EH (cell line): ENCODE results near the gene NEK2.
"Not testable (repeated sequence)": the region's sequence is repeated elsewhere in the genome, so short reads cannot be mapped to it uniquely, and the experiment has no call there.

Experiments
- DNase-seq: peaks from one replicate; pipeline ENCODE4 v3.0.0-alpha.2; 2015; ENCODE audit warnings: low read depth

NEK2 gene

GRCh38 chr1:211695135-211695816, 19.9 kb upstream of the NEK2 start:
- DNase-seq: no peak

- not testable (repeated sequence) for DNase-seq
Observed at GRCh38 chr1:211693911-211694310, 18.5 kb upstream of the NEK2 start.

- DNase-seq: no peak
Observed at GRCh38 chr1:211688421-211688820, 13.0 kb upstream of the NEK2 start.

- no peak for DNase-seq
Observed at GRCh38 chr1:211687462-211688215, 12.2 kb upstream of the NEK2 start.

GRCh38 chr1:211685823-211686222, 10.4 kb upstream of the NEK2 start:
- DNase-seq: no peak

GRCh38 chr1:211684791-211685190, 9.4 kb upstream of the NEK2 start:
- DNase-seq: peak; percentile 6

- DNase-seq: no peak
Observed at GRCh38 chr1:211684331-211684730, 8.9 kb upstream of the NEK2 start.

- DNase-seq: no peak
Observed at GRCh38 chr1:211683396-211684297, 8.2 kb upstream of the NEK2 start.

GRCh38 chr1:211682186-211682585, 6.8 kb upstream of the NEK2 start:
- DNase-seq: peak; percentile 8

- peak; percentile 86 for DNase-seq
Observed at GRCh38 chr1:211680752-211681327, 5.4 kb upstream of the NEK2 start.

GRCh38 chr1:211677659-211678058, 2.2 kb upstream of the NEK2 start:
- no peak for DNase-seq

- no peak for DNase-seq
Observed at GRCh38 chr1:211676761-211677160, 1.3 kb upstream of the NEK2 start.

- no peak for DNase-seq
Observed at GRCh38 chr1:211676106-211676583, 724 bp upstream of the NEK2 start.

- no peak for DNase-seq
Observed at GRCh38 chr1:211667065-211667617, 8.3 kb downstream of the NEK2 start.

- no peak for DNase-seq
Observed at GRCh38 chr1:211660718-211661222, 14.7 kb downstream of the NEK2 start.

GRCh38 chr1:211656728-211657127, 18.7 kb downstream of the NEK2 start:
- no peak for DNase-seq

- DNase-seq: peak; percentile 84
Observed at GRCh38 chr1:211654838-211655787, 20.3 kb downstream of the NEK2 start.

- peak; percentile 63 for DNase-seq
Observed at GRCh38 chr1:211653959-211654496, 21.4 kb downstream of the NEK2 start.

- peak; percentile 49 for DNase-seq
Observed at GRCh38 chr1:211653293-211653692, 22.1 kb downstream of the NEK2 start.

- DNase-seq: no peak
Observed at GRCh38 chr1:211652371-211652770, 23.1 kb downstream of the NEK2 start.
